ENCODE data around the gene DYNLT1.
"Not testable (repeated sequence)": the region's sequence is repeated elsewhere in the genome, so short reads cannot be mapped to it uniquely, and the experiment has no call there.

Gene DYNLT1

DNA sequence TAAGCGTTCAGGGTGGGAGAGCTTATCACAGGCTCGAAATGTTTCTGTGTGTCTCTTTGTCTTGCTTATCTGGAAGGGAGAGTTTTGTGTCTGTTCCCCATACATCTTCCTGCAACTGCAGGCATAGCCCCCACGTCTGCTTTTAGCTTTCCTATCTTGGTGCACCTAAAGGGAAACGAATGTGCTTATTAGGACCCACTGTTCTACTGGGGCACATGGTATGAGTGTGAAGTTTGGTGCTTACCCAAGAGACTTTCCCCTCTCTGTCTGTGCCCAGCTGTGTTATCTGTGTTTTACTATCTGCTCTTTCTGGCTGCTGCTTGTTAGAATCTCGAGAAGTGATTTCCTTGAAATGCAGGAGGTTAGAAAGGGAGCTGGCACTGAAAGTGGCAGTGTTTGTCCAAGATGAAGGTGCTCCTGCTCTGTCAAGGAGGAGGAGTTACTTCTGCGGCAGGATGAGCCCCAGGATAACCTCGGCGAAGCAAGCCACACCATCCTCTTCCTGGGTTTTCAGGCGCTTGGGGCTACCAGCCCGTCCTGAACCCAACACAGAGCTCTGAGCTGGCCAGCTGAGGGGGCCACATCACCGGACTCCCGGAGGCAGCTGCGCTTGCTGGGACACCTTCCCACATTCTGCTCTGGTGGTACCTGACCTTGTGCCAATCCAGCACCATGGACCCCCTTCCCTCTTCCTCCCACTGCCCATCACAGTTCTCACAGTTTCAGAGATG is 23.4 kb downstream of the DYNLT1 start:
- no peak for DNase-seq

DNA sequence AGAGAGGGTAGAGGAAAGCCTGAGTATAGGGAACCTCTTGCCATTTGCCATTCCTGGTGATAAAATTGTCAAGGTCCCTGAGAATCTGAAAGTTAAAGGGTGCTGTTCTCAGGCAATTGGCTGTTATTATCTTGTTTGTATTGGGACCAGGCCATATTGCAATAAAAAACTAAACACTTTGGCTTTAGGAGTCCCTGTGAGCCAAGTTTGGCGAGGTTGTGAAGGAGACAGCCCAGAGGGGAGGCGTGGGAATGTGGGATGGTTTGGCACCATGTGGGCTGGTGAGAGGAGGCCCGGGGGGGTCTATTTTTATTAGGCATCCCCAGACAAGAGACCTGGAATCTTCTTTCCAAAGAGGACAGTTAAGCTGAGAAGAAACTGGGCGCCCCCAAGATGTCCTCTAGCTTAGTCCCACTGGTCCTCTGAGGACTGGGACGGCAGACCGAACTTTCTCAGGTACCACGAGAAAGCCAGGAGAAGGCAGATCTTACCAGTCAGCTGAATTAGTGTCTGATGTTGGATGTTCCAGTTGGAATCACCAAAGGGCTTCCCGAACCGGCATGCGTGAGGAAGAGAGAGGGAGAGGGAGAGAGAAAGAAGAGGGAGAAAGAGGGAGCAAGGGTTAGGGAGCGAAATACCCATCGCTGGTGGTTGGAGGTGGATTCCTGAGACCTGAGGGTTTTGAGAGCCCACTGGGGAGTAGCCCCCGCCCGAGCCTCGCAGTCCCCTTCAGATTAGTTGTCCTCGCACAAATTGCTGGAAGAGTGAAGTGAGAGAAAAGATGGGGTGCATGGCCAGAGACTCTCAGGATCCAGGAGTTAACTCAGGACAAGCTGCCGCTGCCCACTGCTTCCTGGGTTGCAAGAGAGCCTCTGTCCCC is 24.4 kb downstream of the DYNLT1 start:
- no peak for DNase-seq

DNA sequence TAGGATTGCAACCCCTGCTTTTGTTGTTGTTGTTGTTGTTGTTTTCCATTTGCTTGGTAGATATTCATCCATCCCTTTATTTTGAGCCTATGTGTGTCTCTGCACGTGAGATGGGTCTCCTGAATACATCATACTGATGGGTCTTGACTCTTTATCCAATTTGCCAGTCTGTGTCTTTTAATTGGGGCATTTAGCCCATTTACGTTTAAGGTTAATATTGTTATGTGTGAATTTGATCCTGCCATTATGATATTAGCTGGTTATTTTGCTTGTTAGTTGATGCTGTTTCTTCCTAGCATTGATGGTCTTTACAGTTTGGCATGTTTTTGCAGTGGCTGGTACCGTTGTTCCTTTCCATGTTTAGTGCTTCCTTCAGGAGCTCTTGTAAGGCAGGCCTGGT is 26.3 kb downstream of the DYNLT1 start:
- not testable (repeated sequence) for DNase-seq

DNA sequence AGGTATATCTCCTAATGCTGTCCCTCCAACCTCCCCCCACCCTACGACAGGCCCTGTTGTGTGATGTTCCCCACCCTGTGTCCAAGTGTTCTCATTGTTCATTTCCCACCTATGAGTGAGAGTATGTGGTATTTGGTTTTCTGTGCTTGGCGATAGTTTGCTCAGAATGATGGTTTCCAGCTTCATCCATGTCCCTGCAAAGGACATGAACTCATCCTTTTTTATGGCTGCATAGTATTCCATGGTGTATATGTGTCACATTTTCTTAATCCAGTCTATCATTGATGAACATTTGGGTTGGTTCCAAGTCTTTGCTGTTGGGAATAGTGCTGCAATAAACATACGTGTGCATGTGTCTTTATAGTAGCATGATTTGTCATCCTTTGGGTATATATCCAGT is 29.9 kb downstream of the DYNLT1 start:
- DNase-seq: not testable (repeated sequence)

DNA sequence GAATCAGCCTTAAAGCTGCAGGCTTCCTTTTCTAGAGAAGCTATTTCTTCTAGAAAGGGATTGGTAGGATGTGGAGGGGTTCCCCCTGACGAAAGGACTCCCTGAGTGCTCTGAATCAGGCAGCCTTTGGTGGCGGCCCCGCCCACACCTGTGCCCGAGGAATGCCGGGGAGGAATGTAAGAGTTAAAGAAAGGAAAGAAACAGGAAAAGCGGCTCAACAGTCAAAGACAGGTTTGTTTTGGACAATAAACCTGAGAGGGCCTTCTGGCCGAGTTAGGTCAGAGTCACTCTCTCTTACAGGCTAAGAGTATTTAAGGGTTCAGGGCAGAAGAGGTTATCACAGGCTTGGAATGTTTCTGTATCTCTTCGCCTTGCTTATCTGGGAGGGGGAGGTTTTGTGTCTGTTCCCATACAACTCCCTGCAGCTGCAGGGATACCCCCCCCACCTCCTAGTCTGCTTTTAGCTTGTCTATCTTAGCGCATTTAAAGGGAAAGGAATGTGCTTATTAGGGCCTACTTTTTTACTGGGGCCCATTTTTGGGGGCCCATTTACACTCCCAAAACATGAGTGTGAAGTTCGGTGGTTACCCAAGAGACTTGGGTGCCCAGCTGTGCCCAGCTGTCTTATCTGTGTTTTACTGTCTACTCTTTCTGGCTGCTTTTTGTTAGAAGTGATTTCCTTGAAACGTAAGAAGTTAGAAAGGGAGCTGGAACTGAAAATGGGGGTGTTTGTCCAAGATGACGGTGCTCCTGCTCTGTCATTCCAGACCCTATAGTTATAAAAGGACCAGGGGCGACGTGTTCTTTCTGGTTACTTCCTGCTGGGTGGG is 32.8 kb downstream of the DYNLT1 start:
- DNase-seq: no peak

DNA sequence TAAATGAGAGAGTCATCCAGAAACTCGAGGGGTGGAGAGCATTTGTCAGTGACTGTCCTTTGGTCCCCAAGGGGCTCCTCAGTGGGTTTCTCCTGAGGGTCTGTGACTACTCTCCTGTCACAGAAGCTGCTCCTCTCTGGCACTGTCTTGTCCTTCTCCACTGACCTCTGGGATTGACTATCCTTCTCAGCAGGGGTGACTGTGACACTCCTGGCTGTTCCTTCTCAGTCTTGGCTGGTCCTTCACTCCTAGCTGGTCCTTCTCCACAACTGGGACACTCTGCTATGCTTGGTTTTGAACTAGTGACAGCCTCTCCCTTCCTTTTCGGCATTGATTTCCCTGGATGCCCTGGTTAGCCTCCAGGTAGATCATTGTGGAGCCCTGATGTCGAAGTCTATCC is 33.5 kb downstream of the DYNLT1 start:
- DNase-seq: no peak

DNA sequence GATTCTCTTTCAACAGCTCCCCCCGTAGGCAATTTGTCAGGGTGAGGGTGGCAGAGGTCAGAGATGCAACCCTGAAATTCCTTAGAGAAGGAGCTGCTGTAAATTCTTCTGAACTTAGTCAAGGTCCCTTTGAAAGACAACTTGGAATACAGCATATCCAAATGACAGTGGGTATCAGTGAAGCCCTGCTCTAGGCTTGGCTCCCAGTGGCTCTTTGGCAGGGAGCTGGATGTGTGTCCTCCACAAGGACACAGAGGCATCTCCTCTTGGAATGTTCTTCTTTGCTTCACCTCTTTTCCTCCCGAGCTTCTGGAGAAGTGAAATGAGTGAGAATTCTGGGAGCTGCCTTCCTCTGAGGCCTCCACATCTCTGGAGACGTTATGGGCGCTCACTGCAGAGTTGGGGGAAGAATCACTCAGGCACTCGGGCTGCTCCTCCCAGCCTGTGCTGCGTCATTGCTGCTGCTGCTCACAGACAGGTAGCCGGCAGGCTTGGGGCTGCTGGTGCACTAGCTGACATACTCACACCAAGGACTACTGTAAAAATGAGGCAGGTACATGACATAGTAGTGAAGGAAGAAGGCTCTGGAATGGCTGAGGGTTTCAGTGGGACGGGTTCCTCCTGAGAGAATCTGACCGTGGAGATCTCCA is 34.1 kb downstream of the DYNLT1 start:
- no peak for DNase-seq

DNA sequence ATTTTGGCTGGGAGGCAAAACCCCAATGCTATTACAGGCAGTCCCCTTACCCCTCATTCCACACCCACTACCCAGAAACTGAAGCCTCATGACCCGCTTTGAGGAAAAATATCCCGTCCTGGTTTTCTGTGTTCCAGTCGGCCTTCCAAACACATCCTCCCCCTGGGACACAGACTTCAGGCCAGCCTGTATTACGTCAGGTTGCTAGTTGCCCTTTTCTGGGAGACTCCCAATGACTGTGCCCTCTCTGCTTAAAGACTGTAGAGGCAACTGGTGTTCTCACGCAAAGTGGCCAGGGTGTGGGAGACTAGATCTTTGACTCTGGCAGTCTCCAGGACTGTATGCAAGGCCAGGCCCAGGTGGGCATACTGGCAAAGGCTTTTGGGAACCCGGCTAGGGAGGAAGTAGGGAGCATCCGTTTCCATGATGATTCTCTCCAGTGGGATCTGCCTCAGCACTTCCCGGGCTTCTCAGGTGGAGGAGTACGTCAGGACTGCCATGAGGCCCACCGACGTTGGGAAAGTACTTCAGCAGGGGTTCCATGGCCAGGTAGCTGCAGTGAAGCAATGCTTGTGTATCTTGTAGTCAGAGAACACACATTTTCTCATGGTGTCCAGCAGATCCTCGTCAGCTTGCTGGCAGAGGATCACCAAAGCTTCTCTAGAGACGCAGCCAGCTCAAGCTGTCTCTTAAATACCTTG is 34.9 kb downstream of the DYNLT1 start:
- no peak for DNase-seq

DNA sequence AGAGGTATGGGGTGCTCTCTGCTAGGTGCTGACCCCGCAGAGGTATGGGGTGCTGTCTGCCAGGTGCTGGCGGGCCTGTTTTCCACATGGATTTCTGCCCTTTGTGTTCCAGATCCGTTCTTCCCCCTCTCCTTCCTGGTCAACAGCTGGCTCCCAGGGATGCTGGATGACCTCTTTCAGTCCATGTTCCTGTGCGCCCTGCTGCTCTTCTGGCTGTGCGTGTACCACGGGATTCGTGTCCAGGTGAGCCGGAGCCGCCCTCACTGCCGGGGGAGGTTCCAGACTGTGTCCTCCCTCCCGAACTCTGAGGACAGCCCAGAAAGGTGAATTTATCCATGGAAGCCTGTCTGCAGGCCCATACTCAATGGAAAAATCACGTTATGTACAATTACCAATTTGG is 36.3 kb downstream of the DYNLT1 start:
- DNase-seq: no peak

DNA sequence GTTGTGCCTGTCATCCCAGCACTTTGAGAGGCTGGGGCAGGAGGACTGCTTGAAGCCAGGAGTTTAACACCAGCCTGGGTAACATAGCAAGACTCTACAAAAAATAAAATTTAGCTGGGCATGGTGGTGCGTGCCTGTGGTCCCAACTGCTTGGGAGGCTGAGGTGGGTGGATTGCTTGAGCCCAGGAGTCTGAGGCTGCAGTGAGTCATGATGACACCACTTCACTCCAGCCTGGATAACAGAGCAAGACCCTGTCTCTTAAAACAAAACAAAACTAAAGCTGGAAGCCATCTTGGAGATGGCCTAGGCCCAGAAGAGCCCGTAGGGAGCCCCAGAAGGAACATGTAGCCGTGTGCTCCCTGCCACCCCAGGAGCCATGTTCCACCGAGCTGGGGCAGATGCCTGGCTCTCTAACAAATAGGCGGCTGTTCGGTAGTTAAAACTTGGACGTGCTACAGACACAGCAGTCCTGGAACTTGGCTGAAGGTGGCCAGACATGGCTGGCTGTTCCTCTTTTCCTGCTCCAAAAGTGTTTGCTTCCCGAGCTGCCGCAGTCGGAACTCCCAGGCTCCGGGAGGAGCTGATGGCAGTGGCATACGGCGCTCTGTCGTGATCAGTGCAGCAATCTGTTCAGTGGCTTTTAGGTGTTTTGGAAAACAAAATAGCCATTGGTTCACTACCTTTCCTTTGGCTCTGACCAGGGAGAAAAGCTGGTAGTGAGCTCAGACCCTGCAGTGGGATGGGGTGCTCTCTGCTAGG is 37.0 kb downstream of the DYNLT1 start:
- DNase-seq: no peak

DNA sequence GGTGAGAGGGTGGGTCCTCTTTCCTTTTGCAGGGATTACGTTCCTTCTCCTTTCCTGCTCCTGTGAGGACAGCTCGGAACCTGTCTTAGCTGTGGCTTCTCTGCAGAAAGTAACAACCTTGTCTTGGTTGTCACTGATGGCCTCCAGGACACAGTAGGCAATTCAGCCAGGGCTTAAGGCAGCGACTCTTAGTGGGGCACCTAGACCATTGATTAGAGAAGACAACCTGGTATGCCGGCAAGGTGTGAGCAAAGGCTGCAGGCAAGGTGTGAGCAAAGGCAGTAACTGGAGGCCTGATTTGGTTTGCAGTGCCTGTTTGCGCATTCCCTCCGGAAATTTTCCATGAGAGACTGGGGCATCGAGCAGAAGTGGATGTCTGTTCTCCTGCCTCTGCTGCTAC is 37.6 kb downstream of the DYNLT1 start:
- no peak for DNase-seq

DNA sequence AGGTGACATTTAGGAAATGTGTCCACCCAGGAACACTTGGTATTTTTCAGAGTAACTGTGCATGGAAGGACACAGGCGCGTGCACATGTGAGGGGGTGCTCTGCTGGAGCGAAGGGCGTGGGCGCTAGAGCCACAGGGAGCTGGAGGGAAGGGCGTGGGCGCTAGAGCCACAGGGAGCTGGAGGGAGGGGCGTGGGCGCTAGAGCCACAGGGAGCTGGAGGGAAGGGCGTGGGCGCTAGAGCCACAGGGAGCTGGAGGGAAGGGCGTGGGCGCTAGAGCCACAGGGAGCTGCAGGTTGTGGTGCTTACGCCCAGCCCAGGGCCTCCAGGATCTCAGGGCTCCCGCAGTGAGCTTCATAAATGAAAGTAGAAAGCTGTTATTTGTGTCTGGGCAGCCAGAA is 38.5 kb downstream of the DYNLT1 start:
- not testable (repeated sequence) for DNase-seq

DNA sequence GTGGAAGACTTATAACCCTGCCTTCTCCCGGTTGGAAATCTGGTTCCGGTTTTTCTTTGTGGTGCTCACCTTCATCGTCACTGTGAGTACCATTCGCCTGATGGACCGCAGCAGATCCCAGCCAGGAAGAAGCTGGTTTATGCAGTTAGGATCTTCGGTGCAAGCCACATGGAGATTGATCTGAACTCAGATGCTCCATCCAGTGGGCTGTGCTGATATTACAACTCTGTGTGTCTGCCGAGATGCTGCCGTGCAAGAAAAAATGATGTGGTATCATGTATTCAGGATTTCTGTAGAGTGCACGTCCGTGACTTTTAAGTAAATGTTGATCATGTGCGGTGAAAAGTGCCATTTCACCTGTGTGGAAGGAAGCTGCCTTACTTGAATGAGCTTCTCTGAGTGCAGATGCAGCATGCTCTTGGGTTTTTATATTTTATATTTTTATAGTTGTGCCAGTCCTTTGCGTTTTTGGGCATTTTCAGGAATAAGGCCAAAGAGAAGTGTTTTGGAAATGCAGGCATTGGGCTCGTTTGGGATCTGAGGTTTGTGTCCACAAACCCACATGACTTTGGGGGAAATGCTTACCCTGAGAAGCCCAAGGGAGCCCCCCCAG is 39.2 kb downstream of the DYNLT1 start:
- peak; percentile 74 for DNase-seq

DNA sequence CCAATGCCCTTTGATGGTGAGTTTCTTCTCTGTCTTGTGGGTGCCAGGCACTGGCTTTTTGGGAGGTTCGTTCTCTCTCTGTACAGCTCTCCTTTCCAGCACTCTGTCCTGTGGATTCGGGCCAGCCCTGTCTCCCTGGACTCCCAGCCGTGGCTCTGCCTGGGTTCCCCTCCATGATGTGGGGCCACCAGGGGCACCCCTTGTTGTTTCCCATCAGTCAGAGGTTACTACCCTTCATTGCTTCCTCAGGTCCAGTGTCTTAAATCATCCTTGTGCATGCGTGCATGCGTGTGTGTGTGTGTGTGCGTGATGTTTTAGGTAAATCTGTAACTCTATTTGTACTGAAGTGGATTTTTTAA is 40.5 kb downstream of the DYNLT1 start:
- DNase-seq: no peak

DNA sequence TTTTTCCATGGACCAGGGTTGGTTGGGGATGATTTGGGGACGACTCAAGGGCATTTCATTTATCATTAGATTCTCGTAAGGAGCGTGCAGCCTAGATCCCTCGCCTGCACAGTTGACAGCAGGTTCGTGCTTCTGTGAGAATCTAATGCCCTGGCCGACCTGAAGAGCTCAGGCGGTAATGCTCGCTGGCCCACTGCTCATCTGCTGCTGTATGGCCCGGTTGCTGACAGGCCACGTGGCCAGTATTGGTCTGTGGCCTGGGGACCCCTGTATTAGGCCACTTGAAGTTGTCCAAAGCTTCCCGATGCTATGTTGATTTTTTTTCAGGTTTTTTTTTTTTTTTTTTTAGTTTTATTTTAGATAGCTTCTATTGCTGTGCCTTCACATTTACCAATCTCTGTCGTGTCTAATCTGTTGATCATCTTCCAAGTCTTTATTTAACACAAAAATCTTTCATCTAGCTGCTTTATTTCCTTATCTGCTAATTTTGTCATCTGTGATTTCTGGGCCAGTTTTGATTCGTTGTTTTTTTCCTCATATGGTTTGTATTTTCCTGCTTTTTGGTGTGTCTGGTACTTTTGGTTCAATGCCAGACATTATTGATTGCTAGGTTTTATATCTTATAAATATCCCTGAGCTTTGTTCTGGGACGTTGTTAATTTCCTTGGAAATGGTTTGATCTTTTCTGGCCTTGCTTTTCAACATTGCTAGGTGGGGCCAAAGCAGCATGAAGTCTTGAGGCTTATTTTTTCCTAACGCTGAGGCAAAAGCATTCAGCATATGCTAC is 41.1 kb downstream of the DYNLT1 start:
- DNase-seq: no peak

DNA sequence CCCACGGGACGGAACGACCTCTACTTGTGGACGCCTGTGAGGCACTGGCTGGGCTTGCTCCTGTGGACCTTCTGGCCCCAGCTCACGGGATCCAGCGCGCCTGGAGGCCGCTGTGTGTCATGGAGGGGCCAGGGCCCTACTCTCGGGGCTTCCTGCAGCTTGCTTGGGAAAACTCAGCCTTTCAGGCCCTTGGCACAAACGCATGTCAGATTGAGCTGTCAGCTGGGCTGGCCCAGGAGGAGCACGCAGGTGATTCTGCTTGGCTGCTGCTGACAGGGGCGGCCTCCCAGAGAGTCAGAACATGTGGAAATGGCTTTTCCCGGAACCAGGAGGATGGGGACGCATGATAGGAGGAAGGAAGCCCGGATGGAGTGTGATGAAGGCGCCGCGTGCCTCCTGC is 44.9 kb downstream of the DYNLT1 start:
- DNase-seq: no peak

DNA sequence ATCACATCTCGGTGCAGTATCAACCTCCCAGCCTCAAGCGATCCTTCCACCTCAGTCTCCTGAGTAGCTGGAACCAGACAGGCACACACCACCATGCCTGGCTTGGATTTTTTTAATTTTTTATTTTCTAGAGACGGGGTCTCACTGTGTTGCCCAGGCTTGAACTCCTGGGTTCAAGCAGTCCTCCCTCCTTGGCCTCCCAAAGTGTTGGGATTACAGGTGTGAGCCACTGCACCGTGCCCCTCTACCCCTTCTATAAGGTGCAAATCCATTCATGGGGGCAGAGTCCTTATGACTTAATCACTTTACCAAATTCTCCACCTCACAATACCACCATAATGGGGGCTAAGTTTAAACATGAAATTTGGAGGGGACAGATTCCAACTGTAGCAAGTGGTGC is 47.0 kb downstream of the DYNLT1 start:
- DNase-seq: no peak

DNA sequence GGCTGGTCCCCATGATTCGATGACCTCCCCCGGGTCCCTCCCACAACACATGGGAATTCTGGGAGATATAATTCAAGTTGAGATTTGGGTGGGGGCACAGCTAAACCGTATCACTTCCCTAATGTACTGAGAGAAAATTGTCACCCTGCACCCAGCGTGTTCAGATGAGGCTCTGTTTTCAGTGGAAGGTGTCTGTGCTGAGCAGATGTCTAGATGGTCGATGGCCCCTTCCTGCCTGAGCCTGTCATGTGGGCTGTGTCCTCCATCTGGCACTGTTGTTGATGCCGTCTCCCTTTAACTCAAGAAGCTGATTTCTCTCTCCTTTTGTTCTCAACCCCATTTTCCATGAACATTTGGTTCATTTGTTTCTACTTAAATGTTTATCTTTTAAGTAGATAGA is 47.7 kb downstream of the DYNLT1 start:
- DNase-seq: no peak

DNA sequence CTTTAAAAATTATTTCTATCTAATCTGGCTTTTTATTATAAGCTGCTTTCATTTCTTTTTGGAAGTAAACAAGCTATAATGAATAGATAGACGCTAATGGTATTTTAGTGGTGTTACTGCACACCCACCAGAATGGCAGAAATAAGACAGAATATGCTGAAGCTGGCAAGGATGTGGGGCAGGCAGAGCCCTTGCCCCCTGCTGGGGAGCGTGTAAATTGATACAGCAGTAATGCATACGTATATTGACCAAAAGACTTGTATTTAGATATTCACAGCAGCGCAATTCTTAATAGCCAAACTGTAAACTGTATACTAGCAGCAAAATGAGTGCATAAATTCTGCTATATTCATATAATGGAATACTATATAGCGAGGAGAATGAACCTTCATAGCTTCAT is 49.3 kb downstream of the DYNLT1 start:
- DNase-seq: no peak

DNA sequence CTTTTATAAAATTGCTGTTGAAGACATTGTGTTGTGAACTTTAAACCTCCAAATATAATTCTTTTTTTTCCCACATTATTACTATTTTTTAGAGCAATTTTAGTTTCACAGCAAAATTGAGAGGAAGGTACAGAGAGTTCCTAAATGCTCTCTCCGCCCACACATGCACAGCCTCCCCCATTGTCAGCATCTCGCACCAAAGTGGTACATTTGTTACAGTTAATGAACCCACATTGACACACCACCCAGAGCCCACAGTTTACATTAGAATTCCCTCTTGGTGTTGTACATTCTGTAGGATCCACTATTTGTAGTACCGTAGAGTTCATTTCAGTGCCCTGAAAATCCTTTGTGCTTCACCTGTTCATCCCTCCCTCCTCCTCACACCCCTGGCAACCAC is 50.9 kb downstream of the DYNLT1 start:
- no peak for DNase-seq
